ENCODE measurements around the gene TRIML1.

GRCh38 chr4:188147776-188148175 lies 8.5 kb downstream of the TRIML1 start:
- no peak for TF ChIP-seq FOXM1 (IDR thresholded peaks at IDR 0.05; ENCODE audit: borderline replicate concordance, low read depth)
- TF ChIP-seq EP300 (IDR thresholded peaks at IDR 0.05; ENCODE audit: borderline replicate concordance): no peak
- TF ChIP-seq TAF1 (IDR thresholded peaks at IDR 0.05; ENCODE audit: low read depth): no peak
- TF ChIP-seq, protein P1, sequence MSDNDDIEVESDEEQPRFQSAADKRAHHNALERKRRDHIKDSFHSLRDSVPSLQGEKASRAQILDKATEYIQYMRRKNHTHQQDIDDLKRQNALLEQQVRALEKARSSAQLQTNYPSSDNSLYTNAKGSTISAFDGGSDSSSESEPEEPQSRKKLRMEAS (IDR thresholded peaks at IDR 0.05): no peak
- TF ChIP-seq YY1 (IDR thresholded peaks at IDR 0.05; ENCODE audit: low read depth): no peak
- no peak for TF ChIP-seq REST (IDR thresholded peaks at IDR 0.05; ENCODE audit: low read depth)
- no peak for TF ChIP-seq CREB1 (IDR thresholded peaks at IDR 0.05; ENCODE audit: low read depth)
- no peak for TF ChIP-seq NFIC (IDR thresholded peaks at IDR 0.05)
- TF ChIP-seq RAD21 (IDR thresholded peaks at IDR 0.05; ENCODE audit: low read depth): no peak
- no peak for TF ChIP-seq TEAD4 (IDR thresholded peaks at IDR 0.05)
- no peak for TF ChIP-seq EGR1 (IDR thresholded peaks at IDR 0.05)
- TF ChIP-seq CEBPB (IDR thresholded peaks at IDR 0.05): no peak
- no peak for TF ChIP-seq TCF12 (IDR thresholded peaks at IDR 0.05; ENCODE audit: low read depth)
